GM18951 (cell line): ENCODE data around the gene MT1M.
"Not testable (repeated sequence)": the region's sequence is repeated elsewhere in the genome, so short reads cannot be mapped to it uniquely, and the experiment has no call there.

Experiments
- POLR2A ChIP-seq: IDR thresholded peaks from 4 replicates; pipeline ENCODE4 v1.6.1; 2011; ENCODE audit warnings: mild to moderate bottlenecking; ENCODE audit not compliant: insufficient read length, insufficient read depth; ENCODE audit errors: extremely low read depth
- in situ Hi-C: fragments of 300-500 bp; cut with MboI; formaldehyde crosslinking; loops from one replicate; pipeline ENCODE4 v1.12.0; 2022; ENCODE audit warnings: low sequenced_read_pairs, mixed read lengths, inconsistent platforms; ENCODE audit not compliant: unreplicated experiment

Gene MT1M

DNA sequence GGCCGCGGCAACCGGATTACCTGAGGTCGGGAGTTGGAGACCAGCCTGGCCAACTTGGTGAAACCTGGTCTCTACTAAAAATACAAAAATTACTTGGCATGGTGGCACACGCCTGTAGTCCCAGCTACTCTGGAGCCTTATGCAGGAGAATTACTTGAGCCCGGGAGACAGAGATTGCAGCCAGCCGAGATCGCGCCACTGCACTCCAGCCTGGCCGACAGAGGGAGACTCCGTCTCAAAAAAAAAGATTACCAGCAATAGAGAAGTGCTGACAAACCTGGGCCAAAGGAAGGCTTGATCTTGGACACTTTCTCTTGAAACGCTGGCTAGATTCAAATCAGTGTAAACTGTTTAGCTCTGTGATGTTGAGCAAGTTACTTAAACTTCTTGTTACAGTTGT, 41.5 kb downstream of the MT1M start:
- in situ Hi-C loops: no loop called here
- no peak for TF ChIP-seq POLR2A

DNA sequence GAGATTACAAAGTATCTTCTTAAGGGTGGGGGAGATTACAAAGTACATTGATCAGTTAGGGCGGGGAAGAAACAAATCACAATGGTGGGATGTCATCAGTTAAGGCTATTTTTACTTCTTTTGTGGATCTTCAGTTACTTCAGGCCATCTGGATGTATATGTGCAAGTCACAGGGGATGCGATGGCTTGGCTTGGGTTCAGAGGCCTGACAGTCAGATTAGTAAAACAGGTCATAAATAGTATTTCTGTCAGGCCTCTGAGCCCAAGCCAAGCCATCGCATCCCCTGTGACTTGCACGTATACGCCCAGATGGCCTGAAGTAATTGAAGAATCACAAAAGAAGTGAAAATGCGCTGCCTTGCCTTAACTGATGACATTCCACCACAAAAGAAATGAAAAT, 42.1 kb downstream of the MT1M start:
- in situ Hi-C loops: not testable (repeated sequence)

GRCh38 chr16:56675685-56676210, 43.3 kb downstream of the MT1M start:
- in situ Hi-C loops: no loop called here
- TF ChIP-seq POLR2A: no peak

GRCh38 chr16:56677474-56677873, 45.0 kb downstream of the MT1M start:
- no peak for TF ChIP-seq POLR2A
- in situ Hi-C loops: no loop called here

DNA sequence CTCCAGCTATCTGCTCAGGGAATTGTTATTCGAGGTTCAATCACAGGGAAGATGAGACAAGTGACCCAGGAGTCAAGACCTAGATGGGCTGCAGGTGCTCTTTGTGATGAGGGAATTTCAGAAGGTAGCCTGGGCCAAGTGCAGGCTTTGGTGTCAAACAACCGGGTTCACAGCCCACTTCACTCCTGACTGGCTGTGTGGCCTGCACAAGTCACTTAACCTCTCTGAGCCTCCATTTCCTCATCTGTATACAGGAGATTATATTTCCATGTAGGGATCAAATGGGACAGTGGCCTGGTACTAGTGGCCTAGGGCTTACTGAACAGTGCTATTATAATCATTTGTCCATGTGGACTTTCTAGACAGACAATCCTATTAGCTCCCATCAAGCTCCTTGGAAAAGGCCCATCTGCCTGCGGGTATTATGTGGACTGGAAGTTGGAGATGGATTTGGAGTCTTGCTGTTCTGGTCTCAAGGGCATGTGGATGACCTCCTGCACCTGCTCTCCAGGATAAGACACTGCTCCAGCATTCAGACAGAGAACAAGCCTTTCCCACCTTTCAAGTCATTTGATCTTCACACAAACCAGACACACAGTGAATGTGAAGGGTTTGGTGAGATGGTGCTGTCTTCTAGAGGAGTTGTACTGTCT, 46.7 kb downstream of the MT1M start:
- in situ Hi-C loops: no loop called here
- no peak for TF ChIP-seq POLR2A

- TF ChIP-seq POLR2A: no peak
- in situ Hi-C loops: no loop called here
These were observed 47.4 kb downstream of the MT1M start for GRCh38 chr16:56679818-56680217.

GRCh38 chr16:56681939-56682702, 49.7 kb downstream of the MT1M start, which contains the start of gene MT1X:
MT1X (plus strand) TSS chr16:56682470; CDS start chr16:56682541, 71 bp downstream.
- in situ Hi-C loops: no loop called here
- TF ChIP-seq POLR2A: peak; percentile 97

DNA sequence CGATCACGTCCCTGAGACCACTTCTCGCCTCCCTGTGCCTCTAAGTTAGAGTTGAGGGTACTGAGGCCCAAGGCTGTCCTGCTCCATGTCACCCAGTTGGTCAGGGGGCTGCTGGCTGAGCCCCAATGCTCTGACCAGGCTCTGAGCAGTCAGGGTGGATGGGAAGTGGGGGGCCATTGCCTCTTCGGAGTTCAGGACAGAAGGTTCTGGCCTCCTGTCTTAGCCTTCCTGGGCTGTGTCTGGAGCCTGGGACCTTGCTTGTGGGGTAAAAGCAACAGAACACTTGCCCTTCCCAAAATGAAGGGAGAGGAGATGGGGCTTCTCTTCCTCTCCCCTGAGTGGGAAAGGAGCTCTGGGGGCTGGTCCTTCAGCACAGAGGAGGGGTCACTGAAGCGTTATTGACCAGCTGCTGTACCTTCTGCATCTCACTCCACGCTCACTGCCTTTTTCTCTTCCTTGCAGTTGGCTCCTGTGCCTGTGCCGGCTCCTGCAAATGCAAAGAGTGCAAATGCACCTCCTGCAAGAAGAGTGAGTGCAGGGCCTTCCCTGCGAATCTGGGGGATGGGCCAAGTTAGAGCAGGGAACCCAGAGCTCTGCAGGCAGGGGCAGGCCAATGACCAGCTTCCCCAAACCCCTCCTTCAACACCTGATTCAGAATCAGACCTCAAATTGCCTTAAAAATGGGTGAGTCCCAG, 50.4 kb downstream of the MT1M start:
- in situ Hi-C loops: no loop called here
- no peak for TF ChIP-seq POLR2A
